Activated CD8-positive, alpha-beta memory T cell treated with anti-CD3 and anti-CD28 coated beads for 36 hours (primary cell): ENCODE measurements around the gene PHF19. TPM values are rescaled to one million over a fixed set of nuclear protein-coding genes. Genes with fewer than 3 reads are reported as not detected.

Experiments used
- CTCF ChIA-PET: fragments of 350-600 bp; sonication (Branson Sonifier 250); formaldehyde crosslinking; loops from one replicate; lab custom pipeline; 2021; ENCODE audit warnings: antibody characterized with exemption; lab: Charles Lee
- POLR2A ChIA-PET: fragments of 350-600 bp; sonication (Branson Sonifier 250); formaldehyde crosslinking; loops from one replicate; lab custom pipeline; 2021; ENCODE audit warnings: antibody characterized with exemption; lab: Charles Lee
- total RNA-seq, 2 experiments: library from RNA; stranded (reverse); gene quantifications; one replicate each; pipeline ENCODE4 v1.2.3, GENCODE V29; 2021

PHF19 gene
- total RNA-seq, 2 experiments from 2014 or later, result 174 TPM

- ChIA-PET POLR2A (interaction anchor here (1.4 kb wide), 1 partner anchor 10 kb away, joined by 3 read pairs; no protein-coding TSS in a partner anchor), CTCF (no interaction called here)
Measured at GRCh38 chr9:120856700-120857099, 20.3 kb downstream of the PHF19 start.

GRCh38 chr9:120855827-120856670, 20.9 kb downstream of the PHF19 start:
- POLR2A ChIA-PET, result interaction anchor here (1.4 kb wide), 1 partner anchor 9 kb away, joined by 3 read pairs; no protein-coding TSS in a partner anchor

GRCh38 chr9:120854596-120855327, 22.2 kb downstream of the PHF19 start:
- CTCF ChIA-PET, result interaction anchor here (0.9 kb wide), 1 partner anchor 38 kb away, joined by 3 read pairs; no protein-coding TSS in a partner anchor
- POLR2A ChIA-PET, result no interaction called here

More at GRCh38 chr9:120855827-120856670, 20.9 kb downstream of the PHF19 start:
- CTCF ChIA-PET, result no interaction called here

GRCh38 chr9:120853198-120853597, 23.8 kb downstream of the PHF19 start:
- CTCF ChIA-PET, result no interaction called here
- POLR2A ChIA-PET, result interaction anchor here (0.6 kb wide), 1 partner anchor 8 kb away, joined by 4 read pairs; no protein-coding TSS in a partner anchor

GRCh38 chr9:120852240-120853010, 24.6 kb downstream of the PHF19 start:
- POLR2A ChIA-PET, result no interaction called here
- CTCF ChIA-PET, result no interaction called here

- ChIA-PET CTCF (no interaction called here), POLR2A (no interaction called here)
Measured at GRCh38 chr9:120851449-120851848, 25.5 kb downstream of the PHF19 start.

GRCh38 chr9:120850315-120850714, 26.7 kb downstream of the PHF19 start:
- CTCF ChIA-PET, result interaction anchor here (0.6 kb wide), 1 partner anchor 39 kb away, joined by 3 read pairs; no protein-coding TSS in a partner anchor
- POLR2A ChIA-PET, result interaction anchor here (1.0 kb wide), 1 partner anchor 17 kb away, joined by 3 read pairs; no protein-coding TSS in a partner anchor

- CTCF ChIA-PET, result interaction anchor here (0.6 to 1.7 kb wide), 3 partner anchors 24 to 79 kb away, joined by 3 to 7 read pairs (median 3); partner anchors contain the start of gene TRAF1
Measured at GRCh38 chr9:120846906-120847305, 30.1 kb downstream of the PHF19 start.

GRCh38 chr9:120846251-120846889, 30.6 kb downstream of the PHF19 start:
- ChIA-PET CTCF (interaction anchor here (0.6 to 1.8 kb wide), 4 partner anchors 24 to 80 kb away, joined by 3 to 7 read pairs (median 4); partner anchors contain the start of gene TRAF1), POLR2A (interaction anchor here (1.0 to 1.7 kb wide), 8 partner anchors 10 to 81 kb away, joined by 3 to 5 read pairs (median 4); partner anchors contain the start of gene FBXW2)

More at GRCh38 chr9:120846906-120847305, 30.1 kb downstream of the PHF19 start:
- POLR2A ChIA-PET, result interaction anchor here (1.0 to 1.7 kb wide), 8 partner anchors 9 to 80 kb away, joined by 3 to 5 read pairs (median 4); partner anchors contain the start of gene FBXW2

GRCh38 chr9:120845255-120845654, 31.7 kb downstream of the PHF19 start:
- ChIA-PET CTCF (interaction anchor here (1.1 to 1.8 kb wide), 3 partner anchors 24 to 52 kb away, joined by 4 to 6 read pairs (median 4); partner anchors contain the start of gene FBXW2), POLR2A (interaction anchor here (0.7 to 2.5 kb wide), 10 partner anchors 31 to 86 kb away, joined by 3 to 12 read pairs (median 5); partner anchors contain the start of genes FBXW2, PHF19 and TRAF1)

- ChIA-PET CTCF (interaction anchor here (0.6 to 1.5 kb wide), 3 partner anchors 19 to 94 kb away, joined by 3 to 4 read pairs (median 3); no protein-coding TSS in a partner anchor), POLR2A (interaction anchor here (0.5 to 2.5 kb wide), 11 partner anchors 49 to 268 kb away, joined by 3 to 12 read pairs (median 3); partner anchors contain the start of gene FBXW2)
Measured at GRCh38 chr9:120842685-120843485, 34.1 kb downstream of the PHF19 start, which contains the start of gene PSMD5. PSMD5 (minus strand) TSS chr9:120842922; CDS start chr9:120842909, 13 bp downstream.

GRCh38 chr9:120841930-120842684, 34.9 kb downstream of the PHF19 start:
- POLR2A ChIA-PET, result interaction anchor here (0.5 to 1.0 kb wide), 8 partner anchors 48 to 218 kb away, joined by 3 to 12 read pairs (median 3); no protein-coding TSS in a partner anchor
- CTCF ChIA-PET, result no interaction called here

- ChIA-PET POLR2A (no interaction called here), CTCF (no interaction called here)
Measured at GRCh38 chr9:120839146-120839545, 37.8 kb downstream of the PHF19 start.

- ChIA-PET POLR2A (no interaction called here), CTCF (no interaction called here)
Measured at GRCh38 chr9:120837921-120838320, 39.1 kb downstream of the PHF19 start.

- POLR2A ChIA-PET, result no interaction called here
- CTCF ChIA-PET, result no interaction called here
Measured at GRCh38 chr9:120833325-120833724, 43.7 kb downstream of the PHF19 start.

- CTCF ChIA-PET, result no interaction called here
- POLR2A ChIA-PET, result no interaction called here
Measured at GRCh38 chr9:120832807-120833206, 44.2 kb downstream of the PHF19 start.
